Measurements from ENCODE around the gene SUGCT.

Gene SUGCT

DNA sequence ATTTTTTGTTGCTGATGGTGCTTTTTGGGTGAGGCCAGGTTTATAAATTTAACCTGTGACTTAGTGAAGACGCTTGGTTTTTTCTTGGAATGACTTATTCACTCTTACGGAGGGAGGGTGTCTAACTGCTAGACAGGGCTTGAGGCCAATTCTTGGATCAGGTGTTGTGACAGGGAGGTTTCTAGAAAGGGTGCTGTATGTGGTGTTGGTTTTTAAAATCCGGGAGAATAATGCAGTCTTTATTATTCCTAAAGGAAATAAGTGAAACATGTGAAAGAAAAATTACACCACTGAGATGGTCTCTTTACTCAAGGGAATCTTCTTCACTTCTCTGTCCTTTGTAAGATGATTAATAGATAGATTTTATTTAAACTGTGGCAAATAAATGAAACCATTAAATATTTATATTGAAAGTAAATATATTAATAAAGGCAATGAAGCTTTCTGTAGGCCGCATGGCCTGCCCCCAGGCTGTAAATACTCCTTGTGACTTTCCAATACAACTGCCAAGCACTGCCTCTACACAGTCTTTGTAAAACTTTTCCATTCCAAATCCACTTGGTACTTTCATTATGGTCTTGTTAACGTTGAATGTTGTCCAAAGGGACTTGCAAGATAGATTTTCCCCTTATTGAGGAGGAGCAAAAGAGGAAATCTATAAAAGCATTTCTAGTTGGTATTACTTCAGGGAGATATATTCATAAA lies 323.1 kb downstream of the SUGCT start:
- TF ChIP-seq FOXP2 (optimal IDR thresholded peaks at IDR 0.05; ENCODE audit: borderline replicate concordance, extremely low read depth, extremely low read length, insufficient read depth), result no peak

DNA sequence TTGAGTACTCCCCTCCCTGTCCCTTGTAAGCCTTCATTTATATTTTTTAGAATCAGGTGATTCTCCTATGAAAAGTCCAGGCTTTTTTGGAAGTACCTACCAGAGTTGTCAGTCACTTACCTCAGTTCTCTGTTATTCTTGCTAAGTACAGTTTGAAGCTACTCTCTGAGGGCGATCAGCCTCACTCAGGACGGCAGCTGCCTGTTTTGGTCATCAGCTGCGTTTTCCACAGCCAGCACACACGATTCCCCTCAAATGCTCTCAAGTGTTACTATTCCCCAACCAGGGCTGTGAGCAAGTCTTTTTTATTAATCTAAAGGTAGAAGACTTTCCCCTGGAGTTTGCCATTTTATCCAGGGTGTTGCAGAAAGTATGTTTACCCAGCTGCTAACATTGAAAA lies 328.6 kb downstream of the SUGCT start:
- no peak for TF ChIP-seq TAF1 (IDR thresholded peaks at IDR 0.05; ENCODE audit: borderline replicate concordance, insufficient read depth, low read length)
- no peak for TF ChIP-seq SIN3A (IDR thresholded peaks at IDR 0.05; ENCODE audit: borderline replicate concordance, insufficient read depth, low read length)
- TF ChIP-seq, protein P1, sequence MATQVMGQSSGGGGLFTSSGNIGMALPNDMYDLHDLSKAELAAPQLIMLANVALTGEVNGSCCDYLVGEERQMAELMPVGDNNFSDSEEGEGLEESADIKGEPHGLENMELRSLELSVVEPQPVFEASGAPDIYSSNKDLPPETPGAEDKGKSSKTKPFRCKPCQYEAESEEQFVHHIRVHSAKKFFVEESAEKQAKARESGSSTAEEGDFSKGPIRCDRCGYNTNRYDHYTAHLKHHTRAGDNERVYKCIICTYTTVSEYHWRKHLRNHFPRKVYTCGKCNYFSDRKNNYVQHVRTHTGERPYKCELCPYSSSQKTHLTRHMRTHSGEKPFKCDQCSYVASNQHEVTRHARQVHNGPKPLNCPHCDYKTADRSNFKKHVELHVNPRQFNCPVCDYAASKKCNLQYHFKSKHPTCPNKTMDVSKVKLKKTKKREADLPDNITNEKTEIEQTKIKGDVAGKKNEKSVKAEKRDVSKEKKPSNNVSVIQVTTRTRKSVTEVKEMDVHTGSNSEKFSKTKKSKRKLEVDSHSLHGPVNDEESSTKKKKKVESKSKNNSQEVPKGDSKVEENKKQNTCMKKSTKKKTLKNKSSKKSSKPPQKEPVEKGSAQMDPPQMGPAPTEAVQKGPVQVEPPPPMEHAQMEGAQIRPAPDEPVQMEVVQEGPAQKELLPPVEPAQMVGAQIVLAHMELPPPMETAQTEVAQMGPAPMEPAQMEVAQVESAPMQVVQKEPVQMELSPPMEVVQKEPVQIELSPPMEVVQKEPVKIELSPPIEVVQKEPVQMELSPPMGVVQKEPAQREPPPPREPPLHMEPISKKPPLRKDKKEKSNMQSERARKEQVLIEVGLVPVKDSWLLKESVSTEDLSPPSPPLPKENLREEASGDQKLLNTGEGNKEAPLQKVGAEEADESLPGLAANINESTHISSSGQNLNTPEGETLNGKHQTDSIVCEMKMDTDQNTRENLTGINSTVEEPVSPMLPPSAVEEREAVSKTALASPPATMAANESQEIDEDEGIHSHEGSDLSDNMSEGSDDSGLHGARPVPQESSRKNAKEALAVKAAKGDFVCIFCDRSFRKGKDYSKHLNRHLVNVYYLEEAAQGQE (IDR thresholded peaks at IDR 0.05; ENCODE audit: insufficient read depth in 1 of 2, low read depth in 2 of 2, low read length in 2 of 2), result no peak
- no peak for TF ChIP-seq POLR2AphosphoS5 (IDR thresholded peaks at IDR 0.05; ENCODE audit: low read depth, low read length)
- no peak for TF ChIP-seq FOXP2 (optimal IDR thresholded peaks at IDR 0.05; ENCODE audit: borderline replicate concordance, extremely low read depth, extremely low read length, insufficient read depth)

DNA sequence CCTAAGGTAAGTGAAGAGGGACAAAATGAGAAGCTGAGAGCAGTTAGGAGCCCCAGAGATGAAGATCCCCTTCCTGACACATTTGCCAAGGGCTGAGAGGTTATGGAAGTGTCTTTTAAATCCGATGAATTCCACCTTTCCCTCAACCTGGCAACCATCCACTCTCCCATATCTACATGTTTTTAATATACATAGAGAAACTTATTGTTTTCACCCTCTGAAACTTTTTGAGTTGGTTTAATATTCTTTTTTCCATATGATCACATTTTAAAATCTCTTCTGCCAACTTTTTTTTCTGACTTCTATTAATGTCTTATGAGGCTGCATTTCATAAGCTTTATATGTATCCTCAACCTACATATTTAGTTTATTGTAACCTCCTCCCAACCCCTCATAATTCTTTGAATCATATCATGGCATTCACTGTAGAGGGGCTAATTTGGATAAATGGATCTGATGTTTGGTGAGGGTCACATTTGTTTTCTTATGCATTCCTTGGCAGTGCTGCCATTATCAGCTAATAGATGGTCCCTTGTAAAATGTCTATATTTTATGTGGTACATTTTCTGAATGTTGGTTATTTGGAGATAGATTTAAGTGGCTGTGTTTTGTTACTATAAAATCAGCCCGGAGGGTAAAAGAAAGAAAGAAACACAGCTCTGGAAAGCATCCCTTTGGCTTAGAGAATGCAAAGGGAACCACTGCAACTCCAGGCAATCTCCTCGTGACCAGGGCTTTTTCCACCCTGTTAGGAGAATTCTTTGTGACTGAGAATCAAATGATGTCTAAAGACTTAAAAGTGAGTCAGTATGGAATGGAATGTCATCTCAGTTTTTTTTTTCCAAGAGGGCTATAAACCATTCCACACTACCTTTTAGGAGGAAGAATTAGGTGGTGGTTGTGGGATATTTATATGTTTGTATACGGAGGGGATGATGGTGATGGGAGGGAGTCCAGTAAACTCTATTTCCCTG lies 334.4 kb downstream of the SUGCT start:
- no peak for TF ChIP-seq SIN3A (IDR thresholded peaks at IDR 0.05; ENCODE audit: borderline replicate concordance, insufficient read depth, low read length)
- no peak for TF ChIP-seq POLR2AphosphoS5 (IDR thresholded peaks at IDR 0.05; ENCODE audit: low read depth, low read length)
- TF ChIP-seq FOXP2 (optimal IDR thresholded peaks at IDR 0.05; ENCODE audit: borderline replicate concordance, extremely low read depth, extremely low read length, insufficient read depth), result no peak
- TF ChIP-seq, protein P1 (IDR thresholded peaks at IDR 0.05; ENCODE audit: insufficient read depth in 1 of 2, low read depth in 2 of 2, low read length in 2 of 2), result no peak
- TF ChIP-seq TAF1 (IDR thresholded peaks at IDR 0.05; ENCODE audit: borderline replicate concordance, insufficient read depth, low read length), result no peak

DNA sequence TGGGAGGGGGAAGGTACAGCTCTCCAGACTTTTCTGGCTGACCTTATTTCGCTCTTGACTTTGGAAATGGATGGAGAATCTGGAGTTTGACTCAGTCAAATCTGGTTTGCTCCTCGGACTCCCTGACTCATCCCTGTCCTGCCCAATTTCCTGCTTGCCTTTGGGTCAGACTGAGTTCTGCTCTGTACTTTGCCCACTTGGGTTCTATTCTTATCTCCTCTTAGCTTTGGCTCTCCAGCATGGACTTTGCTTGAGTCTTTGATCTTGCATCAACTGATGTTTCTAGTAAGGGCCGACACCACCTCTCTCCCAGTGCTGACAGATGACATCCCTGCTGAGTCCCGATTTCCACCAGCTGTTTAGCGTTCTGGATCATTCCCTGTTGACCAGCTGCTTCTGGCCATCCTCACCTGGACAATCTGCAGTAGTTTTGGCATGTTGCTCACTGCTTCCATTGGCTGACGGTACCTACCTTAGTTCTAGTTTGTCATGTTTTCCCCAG lies 335.3 kb downstream of the SUGCT start:
- TF ChIP-seq TAF1 (IDR thresholded peaks at IDR 0.05; ENCODE audit: borderline replicate concordance, insufficient read depth, low read length) (no peak), POLR2AphosphoS5 (IDR thresholded peaks at IDR 0.05; ENCODE audit: low read depth, low read length) (no peak), SIN3A (IDR thresholded peaks at IDR 0.05; ENCODE audit: borderline replicate concordance, insufficient read depth, low read length) (no peak), FOXP2 (optimal IDR thresholded peaks at IDR 0.05; ENCODE audit: borderline replicate concordance, extremely low read depth, extremely low read length, insufficient read depth) (no peak)
- TF ChIP-seq, protein P1 (IDR thresholded peaks at IDR 0.05; ENCODE audit: insufficient read depth in 1 of 2, low read depth in 2 of 2, low read length in 2 of 2), result no peak

DNA sequence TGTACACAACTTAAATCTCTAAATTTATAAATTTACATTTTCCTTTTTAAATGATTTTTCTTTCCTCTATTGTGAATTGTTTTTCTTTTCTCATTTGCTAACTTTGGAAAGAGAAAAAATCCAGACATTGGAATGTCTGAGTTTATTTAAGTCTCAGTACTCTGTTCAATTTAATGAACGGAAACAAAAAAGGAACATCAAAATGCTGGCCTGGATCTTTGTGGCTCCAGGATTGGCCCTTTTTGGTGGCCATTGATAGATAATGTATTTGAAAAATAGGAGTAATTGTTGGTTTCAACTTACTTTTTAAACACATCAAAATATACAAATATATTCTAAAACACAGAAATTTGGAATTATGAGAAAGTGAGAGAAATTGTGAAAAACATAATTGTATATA lies 336.0 kb downstream of the SUGCT start:
- TF ChIP-seq, protein P1 (IDR thresholded peaks at IDR 0.05; ENCODE audit: insufficient read depth in 1 of 2, low read depth in 2 of 2, low read length in 2 of 2), result no peak
